Neural cell (in vitro differentiated cells): Measurements from ENCODE around the gene LRP1.

Experiments used
- EP300 ChIP-seq: fragments of 450-650 bp; conservative IDR thresholded peaks from 2 replicates; pipeline ENCODE4 v1.6.1; 2014; ENCODE audit warnings: antibody characterized with exemption, mild to moderate bottlenecking, moderate library complexity; ENCODE audit not compliant: poor library complexity, severe bottlenecking
- EZH2 ChIP-seq: fragments of 200-600, 300-800 bp; shearing (Covaris generic), sonication (generic); IDR thresholded peaks from 2 replicates; pipeline ENCODE4 v1.6.1; 2014; ENCODE audit warnings: antibody characterized with exemption, low read length, borderline replicate concordance, mild to moderate bottlenecking; ENCODE audit not compliant: insufficient read depth, poor library complexity, severe bottlenecking
- MXI1 ChIP-seq: fragments of 450-650 bp; conservative IDR thresholded peaks from 2 replicates; pipeline ENCODE4 v1.6.1; 2014; ENCODE audit warnings: antibody characterized with exemption, mild to moderate bottlenecking; ENCODE audit not compliant: poor library complexity, severe bottlenecking
- POLR2AphosphoS5 ChIP-seq: IDR thresholded peaks from 2 replicates; pipeline ENCODE4 v1.6.1; 2012
- SMC3 ChIP-seq: fragments of 450-650 bp; conservative IDR thresholded peaks from 2 replicates; pipeline ENCODE4 v1.6.1; 2014; ENCODE audit warnings: antibody characterized with exemption, mild to moderate bottlenecking, moderate library complexity; ENCODE audit not compliant: poor library complexity
- TAF1 ChIP-seq: IDR thresholded peaks from 2 replicates; pipeline ENCODE4 v1.6.1; 2012; ENCODE audit warnings: low read depth
- TF ChIP-seq, protein P1 (sequence below): IDR thresholded peaks from 2 replicates; pipeline ENCODE4 v1.6.1; 2012; ENCODE audit warnings: borderline replicate concordance
- TF ChIP-seq, protein P2 (sequence below): fragments of 450-650 bp; IDR thresholded peaks from 2 replicates; pipeline ENCODE4 v1.5.1; 2014; ENCODE audit warnings: antibody characterized with exemption, mild to moderate bottlenecking, moderate library complexity; ENCODE audit not compliant: poor library complexity, severe bottlenecking

DNA sequence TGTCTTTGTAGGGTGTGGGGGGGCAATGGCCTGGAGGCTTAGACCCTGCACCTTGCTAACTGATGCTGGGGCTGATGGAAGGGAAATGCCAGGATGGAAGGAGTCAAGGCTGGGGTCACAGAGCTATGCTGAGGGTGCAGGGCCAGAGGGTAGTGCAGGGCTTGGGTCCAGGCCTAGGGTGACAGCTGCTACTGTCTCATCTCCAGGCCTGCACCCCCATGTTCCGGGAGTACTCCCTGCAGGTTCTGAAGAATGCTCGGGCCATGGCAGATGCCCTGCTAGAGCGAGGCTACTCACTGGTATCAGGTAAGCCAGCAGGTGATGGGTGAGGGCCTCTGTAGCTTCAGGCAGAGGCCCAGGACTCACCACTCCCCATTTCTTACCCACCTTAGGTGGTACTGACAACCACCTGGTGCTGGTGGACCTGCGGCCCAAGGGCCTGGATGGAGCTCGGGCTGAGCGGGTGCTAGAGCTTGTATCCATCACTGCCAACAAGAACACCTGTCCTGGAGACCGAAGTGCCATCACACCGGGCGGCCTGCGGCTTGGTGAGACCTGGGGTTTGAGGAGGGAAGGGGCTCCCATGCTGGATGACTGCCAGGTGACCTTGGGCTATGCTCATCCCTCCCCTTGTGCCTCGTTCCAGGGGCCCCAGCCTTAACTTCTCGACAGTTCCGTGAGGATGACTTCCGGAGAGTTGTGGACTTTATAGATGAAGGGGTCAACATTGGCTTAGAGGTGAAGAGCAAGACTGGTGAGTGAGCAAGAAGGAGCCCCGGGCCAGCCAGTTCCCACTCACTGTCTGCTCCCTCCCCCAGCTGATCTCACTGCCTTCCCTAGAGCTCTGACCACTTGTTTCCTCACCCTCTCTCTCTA lies 105.3 kb downstream of the LRP1 start:
- TF ChIP-seq SMC3: no peak
- TF ChIP-seq, protein P1, sequence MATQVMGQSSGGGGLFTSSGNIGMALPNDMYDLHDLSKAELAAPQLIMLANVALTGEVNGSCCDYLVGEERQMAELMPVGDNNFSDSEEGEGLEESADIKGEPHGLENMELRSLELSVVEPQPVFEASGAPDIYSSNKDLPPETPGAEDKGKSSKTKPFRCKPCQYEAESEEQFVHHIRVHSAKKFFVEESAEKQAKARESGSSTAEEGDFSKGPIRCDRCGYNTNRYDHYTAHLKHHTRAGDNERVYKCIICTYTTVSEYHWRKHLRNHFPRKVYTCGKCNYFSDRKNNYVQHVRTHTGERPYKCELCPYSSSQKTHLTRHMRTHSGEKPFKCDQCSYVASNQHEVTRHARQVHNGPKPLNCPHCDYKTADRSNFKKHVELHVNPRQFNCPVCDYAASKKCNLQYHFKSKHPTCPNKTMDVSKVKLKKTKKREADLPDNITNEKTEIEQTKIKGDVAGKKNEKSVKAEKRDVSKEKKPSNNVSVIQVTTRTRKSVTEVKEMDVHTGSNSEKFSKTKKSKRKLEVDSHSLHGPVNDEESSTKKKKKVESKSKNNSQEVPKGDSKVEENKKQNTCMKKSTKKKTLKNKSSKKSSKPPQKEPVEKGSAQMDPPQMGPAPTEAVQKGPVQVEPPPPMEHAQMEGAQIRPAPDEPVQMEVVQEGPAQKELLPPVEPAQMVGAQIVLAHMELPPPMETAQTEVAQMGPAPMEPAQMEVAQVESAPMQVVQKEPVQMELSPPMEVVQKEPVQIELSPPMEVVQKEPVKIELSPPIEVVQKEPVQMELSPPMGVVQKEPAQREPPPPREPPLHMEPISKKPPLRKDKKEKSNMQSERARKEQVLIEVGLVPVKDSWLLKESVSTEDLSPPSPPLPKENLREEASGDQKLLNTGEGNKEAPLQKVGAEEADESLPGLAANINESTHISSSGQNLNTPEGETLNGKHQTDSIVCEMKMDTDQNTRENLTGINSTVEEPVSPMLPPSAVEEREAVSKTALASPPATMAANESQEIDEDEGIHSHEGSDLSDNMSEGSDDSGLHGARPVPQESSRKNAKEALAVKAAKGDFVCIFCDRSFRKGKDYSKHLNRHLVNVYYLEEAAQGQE: no peak
- TF ChIP-seq, protein P2, sequence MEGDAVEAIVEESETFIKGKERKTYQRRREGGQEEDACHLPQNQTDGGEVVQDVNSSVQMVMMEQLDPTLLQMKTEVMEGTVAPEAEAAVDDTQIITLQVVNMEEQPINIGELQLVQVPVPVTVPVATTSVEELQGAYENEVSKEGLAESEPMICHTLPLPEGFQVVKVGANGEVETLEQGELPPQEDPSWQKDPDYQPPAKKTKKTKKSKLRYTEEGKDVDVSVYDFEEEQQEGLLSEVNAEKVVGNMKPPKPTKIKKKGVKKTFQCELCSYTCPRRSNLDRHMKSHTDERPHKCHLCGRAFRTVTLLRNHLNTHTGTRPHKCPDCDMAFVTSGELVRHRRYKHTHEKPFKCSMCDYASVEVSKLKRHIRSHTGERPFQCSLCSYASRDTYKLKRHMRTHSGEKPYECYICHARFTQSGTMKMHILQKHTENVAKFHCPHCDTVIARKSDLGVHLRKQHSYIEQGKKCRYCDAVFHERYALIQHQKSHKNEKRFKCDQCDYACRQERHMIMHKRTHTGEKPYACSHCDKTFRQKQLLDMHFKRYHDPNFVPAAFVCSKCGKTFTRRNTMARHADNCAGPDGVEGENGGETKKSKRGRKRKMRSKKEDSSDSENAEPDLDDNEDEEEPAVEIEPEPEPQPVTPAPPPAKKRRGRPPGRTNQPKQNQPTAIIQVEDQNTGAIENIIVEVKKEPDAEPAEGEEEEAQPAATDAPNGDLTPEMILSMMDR: no peak
- no peak for TF ChIP-seq EP300
- no peak for TF ChIP-seq POLR2AphosphoS5
- TF ChIP-seq EZH2: no peak
- no peak for TF ChIP-seq MXI1
- TF ChIP-seq TAF1: no peak
